Measurements from ENCODE around the gene TMEM38A. TPM values are rescaled to one million over a fixed set of nuclear protein-coding genes. Genes with fewer than 3 reads are reported as not detected.

The TMEM38A gene
- total RNA-seq, 4 donors from 2014 or later, result 3.5 to 5.0 TPM; not detected in 2

- peaks cover 0 to 19% of the 10 kb centered on the region in 2 donors for H3K4me1 ChIP-seq
- TF ChIP-seq POLR2A (IDR thresholded peaks at IDR 0.05) (no peak), CTCF (IDR thresholded peaks at IDR 0.05) (no peak)
- no peak for DNase-seq
- H3K27me3 ChIP-seq, result no peaks in the 10 kb centered on the region
- H3K4me3 ChIP-seq, result no peak overlapping the region
- intact Hi-C loops (cut with DNase I; ENCODE audit: low total_unique reads), result no loop called here
- no peak overlapping the region for H3K27ac ChIP-seq
- no peaks in the 10 kb centered on the region for H3K36me3 ChIP-seq
- H3K9me3 ChIP-seq, result no peaks in the 10 kb centered on the region
These were observed 37.9 kb upstream of the TMEM38A start for GRCh38 chr19:16623066-16623465.

- intact Hi-C loops (cut with DNase I; ENCODE audit: low total_unique reads), result no loop called here
- Histone ChIP-seq H3K4me1 (peaks cover 0 to 19% of the 10 kb centered on the region in 2 donors), H3K27ac (no peak overlapping the region), H3K27me3 (no peaks in the 10 kb centered on the region), H3K4me3 (no peak overlapping the region), H3K9me3 (no peaks in the 10 kb centered on the region), H3K36me3 (no peaks in the 10 kb centered on the region)
- no peak for TF ChIP-seq POLR2A (IDR thresholded peaks at IDR 0.05)
- no peak for TF ChIP-seq CTCF (IDR thresholded peaks at IDR 0.05)
- no peak for DNase-seq
These were observed 37.4 kb upstream of the TMEM38A start for GRCh38 chr19:16623576-16623975.

GRCh38 chr19:16624236-16624635 lies 36.7 kb upstream of the TMEM38A start:
- DNase-seq, result no peak
- intact Hi-C loops (cut with DNase I; ENCODE audit: low total_unique reads), result no loop called here
- Histone ChIP-seq H3K27ac (no peak overlapping the region), H3K4me1 (peaks cover 0 to 21% of the 10 kb centered on the region in 2 donors), H3K4me3 (no peak overlapping the region), H3K9me3 (no peaks in the 10 kb centered on the region), H3K36me3 (no peaks in the 10 kb centered on the region), H3K27me3 (no peaks in the 10 kb centered on the region)
- TF ChIP-seq POLR2A (IDR thresholded peaks at IDR 0.05) (no peak), CTCF (IDR thresholded peaks at IDR 0.05) (no peak)

GRCh38 chr19:16625163-16625958 lies 35.6 kb upstream of the TMEM38A start:
- peaks cover 0 to 13% of the 10 kb centered on the region in 2 donors for H3K4me1 ChIP-seq
- no peaks in the 10 kb centered on the region for H3K27me3 ChIP-seq
- H3K9me3 ChIP-seq, result no peaks in the 10 kb centered on the region
- H3K27ac ChIP-seq, result no peak overlapping the region
- intact Hi-C loops (cut with DNase I; ENCODE audit: low total_unique reads), result loop anchor here (5.0 kb wide), 1 partner anchor 43 kb away; no protein-coding TSS in a partner anchor
- no peak overlapping the region for H3K4me3 ChIP-seq
- H3K36me3 ChIP-seq, result no peaks in the 10 kb centered on the region
- no peak for TF ChIP-seq CTCF (IDR thresholded peaks at IDR 0.05)
- no peak for TF ChIP-seq POLR2A (IDR thresholded peaks at IDR 0.05)
- no peak for DNase-seq

GRCh38 chr19:16626796-16627192 lies 34.1 kb upstream of the TMEM38A start:
- no peak for DNase-seq
- Histone ChIP-seq H3K27ac (peak overlapping the region; percentile 84 to 88), H3K4me1 (peaks cover 0 to 7% of the 10 kb centered on the region in 2 donors)

More at GRCh38 chr19:16626796-16627192, 34.1 kb upstream of the TMEM38A start:
- Histone ChIP-seq H3K4me3 (peak overlapping the region; percentile 59 to 84), H3K27me3 (no peaks in the 10 kb centered on the region), H3K36me3 (no peaks in the 10 kb centered on the region), H3K9me3 (no peaks in the 10 kb centered on the region)
- TF ChIP-seq POLR2A (IDR thresholded peaks at IDR 0.05) (no peak), CTCF (IDR thresholded peaks at IDR 0.05) (no peak)
- intact Hi-C loops (cut with DNase I; ENCODE audit: low total_unique reads), result loop anchor here (5.0 kb wide), 1 partner anchor 44 kb away; no protein-coding TSS in a partner anchor

Data from uterus (tissue), 4 donors.